ENCODE results near the gene ANGPTL3.

- no peak for TF ChIP-seq YY1 (IDR thresholded peaks at IDR 0.05; ENCODE audit: low read depth)
- no peak for TF ChIP-seq REST (IDR thresholded peaks at IDR 0.05; ENCODE audit: low read depth)
- no peak for TF ChIP-seq RAD21 (IDR thresholded peaks at IDR 0.05; ENCODE audit: low read depth)
- TF ChIP-seq TAF1 (IDR thresholded peaks at IDR 0.05; ENCODE audit: low read depth) = no peak
Observed at GRCh38 chr1:62625415-62625814, 28.1 kb downstream of the ANGPTL3 start.

Data from Ishikawa (cell line).